Vagina (tissue), 2 donors: ENCODE measurements around the gene EFEMP2.

ENCODE experiments used
- POLR2A ChIP-seq, 2 donors: fragments of 450-650 bp; IDR thresholded peaks; one replicate each; pipeline ENCODE4 v1.6.1; 2017; ENCODE audit warnings: antibody characterized with exemption in 2 of 2, mild to moderate bottlenecking in 2 of 2, moderate library complexity in 2 of 2
- POLR2AphosphoS5 ChIP-seq, 2 donors: sonication (generic); formaldehyde crosslinking; IDR thresholded peaks; one replicate each; pipeline ENCODE4 v1.9.0; 2017; ENCODE audit warnings: antibody characterized with exemption in 2 of 2, mild to moderate bottlenecking in 2 of 2, low read depth in 1 of 2; ENCODE audit not compliant: insufficient read depth in 1 of 2
- TF ChIP-seq, protein P1 (sequence below), 3 experiments: fragments of 450-650 bp in 2 of 3; fragments of 200-600 bp in 1 of 3; sonication (generic) in 1 of 3; IDR thresholded peaks; one replicate each; pipeline ENCODE4 v1.5.1; 2017 to 2019; ENCODE audit warnings: antibody characterized with exemption in 3 of 3, mild to moderate bottlenecking in 2 of 3, moderate library complexity in 2 of 3

DNA sequence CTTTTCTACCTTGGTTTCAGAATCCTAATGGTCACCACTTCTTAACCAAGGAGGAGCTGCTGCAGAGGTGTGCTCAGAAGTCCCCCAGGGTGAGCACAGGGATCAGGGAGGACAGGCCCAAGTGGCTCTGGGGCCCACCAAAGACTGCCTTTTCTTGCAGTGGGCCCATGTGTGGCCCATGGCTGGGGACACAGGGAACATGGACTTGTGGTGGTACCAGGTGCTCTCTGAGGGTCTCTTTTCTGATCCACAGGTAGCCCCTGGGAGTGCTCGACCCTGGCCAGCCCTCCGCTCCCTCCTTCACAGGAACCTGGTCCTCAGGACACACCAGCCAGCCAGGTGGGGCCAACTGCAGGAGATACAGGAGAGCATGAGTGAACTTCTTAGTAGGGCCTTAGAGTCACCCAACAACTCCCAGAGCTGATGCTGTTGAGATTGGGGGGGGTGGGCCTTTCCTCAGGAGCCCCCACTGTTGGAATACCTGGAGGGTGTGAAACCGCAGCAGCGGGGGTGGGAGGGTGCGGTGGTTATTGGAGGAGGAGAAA lies 10.3 kb downstream of the EFEMP2 start:
- TF ChIP-seq, protein P1, sequence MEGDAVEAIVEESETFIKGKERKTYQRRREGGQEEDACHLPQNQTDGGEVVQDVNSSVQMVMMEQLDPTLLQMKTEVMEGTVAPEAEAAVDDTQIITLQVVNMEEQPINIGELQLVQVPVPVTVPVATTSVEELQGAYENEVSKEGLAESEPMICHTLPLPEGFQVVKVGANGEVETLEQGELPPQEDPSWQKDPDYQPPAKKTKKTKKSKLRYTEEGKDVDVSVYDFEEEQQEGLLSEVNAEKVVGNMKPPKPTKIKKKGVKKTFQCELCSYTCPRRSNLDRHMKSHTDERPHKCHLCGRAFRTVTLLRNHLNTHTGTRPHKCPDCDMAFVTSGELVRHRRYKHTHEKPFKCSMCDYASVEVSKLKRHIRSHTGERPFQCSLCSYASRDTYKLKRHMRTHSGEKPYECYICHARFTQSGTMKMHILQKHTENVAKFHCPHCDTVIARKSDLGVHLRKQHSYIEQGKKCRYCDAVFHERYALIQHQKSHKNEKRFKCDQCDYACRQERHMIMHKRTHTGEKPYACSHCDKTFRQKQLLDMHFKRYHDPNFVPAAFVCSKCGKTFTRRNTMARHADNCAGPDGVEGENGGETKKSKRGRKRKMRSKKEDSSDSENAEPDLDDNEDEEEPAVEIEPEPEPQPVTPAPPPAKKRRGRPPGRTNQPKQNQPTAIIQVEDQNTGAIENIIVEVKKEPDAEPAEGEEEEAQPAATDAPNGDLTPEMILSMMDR (IDR thresholded peaks at IDR 0.05), result no peak
- TF ChIP-seq POLR2AphosphoS5 (IDR thresholded peaks at IDR 0.05; ENCODE audit: insufficient read depth in 1 of 2, low read depth in 1 of 2) (no peak), POLR2A (IDR thresholded peaks at IDR 0.05) (no peak)
